Ovary (tissue), 9 donors: ENCODE data around the gene JAKMIP3. TPM values are rescaled to one million over a fixed set of nuclear protein-coding genes. Genes with fewer than 3 reads are reported as not detected.

Source experiments
- DNase-seq, 5 donors: peaks; one replicate each; pipeline ENCODE4 v3.0.0-alpha.2; 2019 to 2020
- H3K27ac ChIP-seq, 2 donors: fragments of 200-600 bp; one replicate each; pipeline versions ENCODE4 v1.5.1 to v1.8.0; 2019 to 2022
- H3K27me3 ChIP-seq: fragments of 200-600 bp; one replicate; pipeline ENCODE4 v1.8.0; 2022
- H3K36me3 ChIP-seq: fragments of 200-600 bp; sonication (generic); one replicate; pipeline ENCODE4 v1.5.1; 2019
- H3K4me1 ChIP-seq: one replicate; pipeline ENCODE4 v1.8.1; 2013; ENCODE audit warnings: mild to moderate bottlenecking, moderate library complexity; ENCODE audit not compliant: insufficient read depth
- H3K4me3 ChIP-seq: fragments of 200-600 bp; sonication (generic); one replicate; pipeline ENCODE4 v1.5.1; 2017
- H3K9me3 ChIP-seq, 2 donors: fragments of 200-600 bp in 1 of 2; sonication (generic) in 1 of 2; one replicate each; pipeline versions ENCODE4 v1.5.1 to v1.8.1; 2013 to 2019; ENCODE audit warnings: mild to moderate bottlenecking in 1 of 2, moderate library complexity in 1 of 2
- EP300 ChIP-seq: sonication (generic); formaldehyde crosslinking; IDR thresholded peaks from one replicate; pipeline ENCODE4 v1.6.1; 2017; ENCODE audit warnings: antibody characterized with exemption
- POLR2A ChIP-seq: fragments of 450-650 bp; IDR thresholded peaks from one replicate; pipeline ENCODE4 v1.6.1; 2017; ENCODE audit warnings: antibody characterized with exemption, mild to moderate bottlenecking, moderate library complexity
- WGBS, 3 donors: extraction: QIAGEN DNeasy Blood & Tissue Kit in 1 of 3; methylation state at CpG; one replicate each; pipeline versions ENCODE4 v1.1.5 to v1.1.7; 2013 to 2017; 5-methylcytosine and 5-hydroxymethylcytosine counted together
- intact Hi-C, 4 donors: fragments of 100-400 bp; cut with DNase I; formaldehyde crosslinking; loops; one replicate each; pipeline versions ENCODE4 v1.11.0 to v1.15.1; 2022 to 2023
- polyA plus RNA-seq, 2 donors: library from polyadenylated mRNA; stranded (reverse); fragments of 200-250 nt in 1 of 2; fragments of 350-450 nt in 1 of 2; fragmentation: Illumina TruSeq in 1 of 2; extraction: RNeasy Lipid Tissue Mini Kit (QIAGEN cat#74804) in 1 of 2; gene quantifications; one replicate each; pipeline ENCODE4 v1.2.3, GENCODE V29; 2013 to 2014
- total RNA-seq, 7 donors: library from RNA; depleted of rRNA in 2 of 7; stranded (reverse); fragments of >200 nt in 2 of 7; fragmentation: NEBNext Ultra II Directional in 3 of 7; extraction: Animal tissue kit (Norgen Biotek cat#: 25700) in 3 of 7; gene quantifications; one replicate each; pipeline versions ENCODE4 v1.1.0 to v1.2.4, GENCODE V29; 2016 to 2023
- TF ChIP-seq, protein P1 (sequence below), 3 donors: fragments of 450-650 bp in 2 of 3; fragments of 200-600 bp in 1 of 3; IDR thresholded peaks; one replicate each; pipeline versions ENCODE4 v1.5.1 to v1.8.0; 2016 to 2022; ENCODE audit warnings: antibody characterized with exemption in 3 of 3, mild to moderate bottlenecking in 1 of 3
- donor health status: DM: no; HTN: no; CAD: no; lungs with moderate emphysema.
- donor health status: DM: no; HTN: no; CAD: no.
- donor health status: Bipolar disorder and iron deficiency.
- donor health status: DM: yes; HTN: yes; CAD: no.
- donor health status: DM: no; HTN: no; CAD: no.
- donor health status: DM: yes; HTN: yes; CAD: no.

The JAKMIP3 gene
- total and polyA plus RNA-seq, 9 donors, result 0.48 to 2.5 (median 1.5) TPM

DNA sequence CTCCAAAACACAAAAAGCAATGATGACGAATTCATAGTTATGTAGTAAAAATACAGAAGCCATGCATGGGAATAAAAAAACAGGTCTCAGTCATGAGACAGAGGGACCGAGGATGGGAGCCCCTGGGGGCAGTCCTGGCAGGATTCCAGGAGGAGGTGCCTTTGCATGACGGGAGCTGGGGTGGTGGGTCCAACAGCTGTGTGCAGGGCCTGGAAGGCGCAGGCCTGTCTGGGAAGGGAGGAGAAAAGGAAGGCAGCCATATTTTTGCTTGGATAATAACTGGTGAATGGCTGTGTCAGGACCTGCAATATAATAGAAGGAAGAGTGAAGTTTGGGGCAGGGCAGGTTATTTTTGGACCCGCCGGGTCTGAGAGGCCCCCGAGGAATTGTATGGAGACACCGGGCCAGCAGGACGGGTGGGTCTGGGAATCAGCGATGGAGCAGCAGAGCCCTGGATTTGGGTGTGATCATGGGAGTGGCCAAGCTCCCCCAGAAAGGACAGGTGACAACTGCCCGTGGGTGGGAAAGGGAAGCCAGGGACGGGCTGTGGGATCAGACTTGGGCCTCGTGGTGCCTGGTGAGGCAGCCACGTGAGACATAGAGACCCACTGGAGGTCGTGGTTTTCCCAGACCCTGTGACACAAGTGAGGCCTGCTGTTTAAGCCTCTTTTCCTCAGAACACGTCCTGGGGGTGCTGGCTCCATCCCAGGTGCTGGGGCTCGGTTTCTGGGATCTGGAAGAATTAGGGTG lies 2.9 kb upstream of the JAKMIP3 start:
- H3K4me3 ChIP-seq, result no peak overlapping the region
- intact Hi-C loops, result no loop called here
- no peaks in the 10 kb centered on the region for H3K9me3 ChIP-seq
- no peaks in the 10 kb centered on the region for H3K36me3 ChIP-seq
- peaks cover 1% of the 10 kb centered on the region for H3K4me1 ChIP-seq
- DNase-seq, result no peak
- H3K27ac ChIP-seq, result no peak overlapping the region
- 80 to 81% (median 80%) methylated on average over 17 of the region's 17 CpGs for WGBS, 3 donors
- no peaks in the 10 kb centered on the region for H3K27me3 ChIP-seq
- TF ChIP-seq, protein P1, sequence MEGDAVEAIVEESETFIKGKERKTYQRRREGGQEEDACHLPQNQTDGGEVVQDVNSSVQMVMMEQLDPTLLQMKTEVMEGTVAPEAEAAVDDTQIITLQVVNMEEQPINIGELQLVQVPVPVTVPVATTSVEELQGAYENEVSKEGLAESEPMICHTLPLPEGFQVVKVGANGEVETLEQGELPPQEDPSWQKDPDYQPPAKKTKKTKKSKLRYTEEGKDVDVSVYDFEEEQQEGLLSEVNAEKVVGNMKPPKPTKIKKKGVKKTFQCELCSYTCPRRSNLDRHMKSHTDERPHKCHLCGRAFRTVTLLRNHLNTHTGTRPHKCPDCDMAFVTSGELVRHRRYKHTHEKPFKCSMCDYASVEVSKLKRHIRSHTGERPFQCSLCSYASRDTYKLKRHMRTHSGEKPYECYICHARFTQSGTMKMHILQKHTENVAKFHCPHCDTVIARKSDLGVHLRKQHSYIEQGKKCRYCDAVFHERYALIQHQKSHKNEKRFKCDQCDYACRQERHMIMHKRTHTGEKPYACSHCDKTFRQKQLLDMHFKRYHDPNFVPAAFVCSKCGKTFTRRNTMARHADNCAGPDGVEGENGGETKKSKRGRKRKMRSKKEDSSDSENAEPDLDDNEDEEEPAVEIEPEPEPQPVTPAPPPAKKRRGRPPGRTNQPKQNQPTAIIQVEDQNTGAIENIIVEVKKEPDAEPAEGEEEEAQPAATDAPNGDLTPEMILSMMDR (IDR thresholded peaks at IDR 0.05), result no peak
- TF ChIP-seq POLR2A, result no peak
- no peak for TF ChIP-seq EP300

DNA sequence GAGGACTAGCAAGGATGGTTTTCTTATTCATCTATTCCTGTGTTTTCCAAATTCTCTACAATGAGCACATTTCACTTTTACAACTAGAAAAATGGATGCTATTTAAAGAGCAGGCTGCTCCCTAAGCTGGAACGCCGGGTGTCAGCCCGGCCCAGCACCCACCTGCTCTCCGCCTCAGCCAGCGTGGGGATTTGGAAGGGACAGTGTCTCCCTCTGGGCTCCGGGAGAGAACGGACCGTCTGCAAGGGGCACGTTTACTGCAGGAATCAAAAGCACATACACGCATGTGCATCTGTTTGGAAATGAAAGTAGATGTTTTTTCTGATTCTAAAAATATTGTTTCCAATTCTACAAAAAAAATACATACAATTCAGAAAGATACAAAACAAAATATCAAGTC lies 2.3 kb upstream of the JAKMIP3 start:
- H3K4me1 ChIP-seq, result peaks cover 1% of the 10 kb centered on the region
- intact Hi-C loops, result no loop called here
- H3K27ac ChIP-seq, result no peak overlapping the region
- H3K9me3 ChIP-seq, result no peaks in the 10 kb centered on the region
- no peaks in the 10 kb centered on the region for H3K36me3 ChIP-seq
- no peaks in the 10 kb centered on the region for H3K27me3 ChIP-seq
- H3K4me3 ChIP-seq, result no peak overlapping the region
- DNase-seq, result no peak
- 88 to 90% (median 88%) methylated on average over 10 of the region's 10 CpGs for WGBS, 3 donors
- no peak for TF ChIP-seq EP300
- no peak for TF ChIP-seq POLR2A
- TF ChIP-seq, protein P1 (IDR thresholded peaks at IDR 0.05), result no peak

DNA sequence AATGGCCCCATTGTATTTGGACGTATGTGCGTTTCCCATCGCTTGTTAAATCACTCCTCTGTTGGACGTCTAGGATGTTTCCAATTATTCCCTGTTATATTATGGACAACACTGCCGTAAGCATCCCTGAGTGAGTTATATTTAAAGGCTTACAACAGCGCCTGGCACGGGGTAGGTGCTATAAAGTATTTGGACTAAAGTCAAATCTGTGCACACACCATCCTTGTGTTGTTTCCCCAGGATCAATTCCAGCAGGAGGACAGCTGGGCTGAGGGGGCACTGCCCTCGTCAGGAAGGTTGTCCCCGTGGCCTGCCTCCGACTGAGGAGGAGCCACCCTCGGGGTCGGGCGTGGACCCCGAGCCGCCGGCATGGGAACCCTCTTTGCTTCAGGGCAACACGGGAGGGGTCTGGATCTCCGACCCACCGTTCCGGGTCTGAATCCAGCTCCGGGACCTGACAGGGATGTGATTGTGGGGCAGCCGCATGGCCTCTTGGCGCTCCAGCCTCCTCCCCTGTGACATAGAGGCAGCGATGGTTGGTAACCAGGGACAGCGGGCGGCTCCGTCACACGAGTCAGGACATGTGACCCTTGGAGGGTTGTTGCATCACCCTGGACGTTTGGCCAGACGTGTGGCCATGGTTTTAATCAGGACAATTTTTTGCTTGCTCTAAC lies 1.5 kb upstream of the JAKMIP3 start:
- 91 to 94% (median 91%) methylated on average over 30 of the region's 30 CpGs for WGBS, 3 donors
- Histone ChIP-seq H3K4me3 (no peak overlapping the region), H3K27me3 (no peaks in the 10 kb centered on the region), H3K27ac (peak overlapping the region in 1 of 2 donors; percentile 80), H3K36me3 (no peaks in the 10 kb centered on the region), H3K4me1 (peaks cover 1% of the 10 kb centered on the region), H3K9me3 (no peaks in the 10 kb centered on the region)
- TF ChIP-seq, protein P1 (IDR thresholded peaks at IDR 0.05), result no peak
- TF ChIP-seq POLR2A (no peak), EP300 (no peak)
- intact Hi-C loops, result no loop called here
- no peak for DNase-seq

DNA sequence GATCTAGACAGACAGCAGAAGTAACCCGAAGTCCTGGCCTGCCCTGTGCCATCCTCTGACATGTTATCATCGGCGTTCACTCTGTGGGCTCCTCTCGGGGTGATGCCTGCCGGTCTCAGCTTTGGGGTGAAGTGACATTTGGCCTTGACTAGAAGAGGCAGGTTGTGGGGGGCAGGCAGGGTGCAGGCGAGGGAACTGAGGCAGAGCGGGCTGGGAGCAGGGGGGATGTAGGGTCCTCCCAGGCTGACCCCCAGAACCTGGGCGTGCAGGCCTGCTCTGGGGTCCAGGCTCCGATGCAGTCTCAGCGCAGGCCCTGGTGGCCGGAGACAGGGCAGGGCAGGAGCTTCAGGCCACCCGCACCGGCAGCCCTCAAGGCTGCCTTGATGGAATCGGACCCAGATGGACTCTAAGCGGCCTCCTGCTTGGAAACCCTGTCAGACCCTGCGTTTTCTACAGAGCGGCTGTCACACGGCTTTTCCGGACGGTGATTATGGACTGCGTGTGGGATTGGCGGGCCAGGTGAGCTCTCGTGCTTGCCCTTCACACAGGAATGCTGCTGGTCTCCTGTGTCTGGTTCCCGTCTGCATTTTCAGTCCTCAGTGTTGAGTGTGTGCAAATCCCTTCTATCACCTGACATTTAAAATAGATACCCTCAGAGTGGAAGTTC lies 842 bp upstream of the JAKMIP3 start:
- DNase-seq, result no peak
- Histone ChIP-seq H3K4me1 (peaks cover 1% of the 10 kb centered on the region), H3K36me3 (no peaks in the 10 kb centered on the region), H3K9me3 (no peaks in the 10 kb centered on the region), H3K4me3 (no peak overlapping the region), H3K27me3 (no peaks in the 10 kb centered on the region), H3K27ac (peak overlapping the region; percentile 5 to 80)
- TF ChIP-seq EP300 (no peak), POLR2A (no peak)
- TF ChIP-seq, protein P1 (IDR thresholded peaks at IDR 0.05), result no peak
- WGBS, 3 donors, result 77 to 82% (median 81%) methylated on average over 24 of the region's 24 CpGs
- intact Hi-C loops, result no loop called here
